Measurements from ENCODE around the gene NEO1.

The NEO1 gene

GRCh38 chr15:73019154-73019553 is 33.1 kb upstream of the NEO1 start:
- Histone ChIP-seq H3K27ac (replicated peaks) (no peak overlapping the region), H3K27me3 (ENCODE audit: insufficient read depth, poor library complexity, severe bottlenecking) (peaks cover 5% of the 10 kb centered on the region), H3K4me3 (replicated peaks; ENCODE audit: insufficient read depth, low read length) (no peak overlapping the region)
- DNase-seq (ENCODE audit: low read depth in 1 of 2, low spot score in 1 of 2), result no peak
- TF ChIP-seq POLR2AphosphoS5 (IDR thresholded peaks at IDR 0.05; ENCODE audit: low read depth), result no peak
- no peak for TF ChIP-seq REST (IDR thresholded peaks at IDR 0.05; ENCODE audit: insufficient replicate concordance, low read depth)
- TF ChIP-seq GABPA (IDR thresholded peaks at IDR 0.05; ENCODE audit: low read depth), result no peak
- no peak for TF ChIP-seq CTCF (IDR thresholded peaks at IDR 0.05; ENCODE audit: insufficient read depth, low read length)
- TF ChIP-seq SPI1 (IDR thresholded peaks at IDR 0.05; ENCODE audit: borderline replicate concordance, low read depth), result no peak

- no peak for DNase-seq (ENCODE audit: low read depth in 1 of 2, low spot score in 1 of 2)
- Histone ChIP-seq H3K27me3 (ENCODE audit: insufficient read depth, poor library complexity, severe bottlenecking) (peaks cover 5% of the 10 kb centered on the region), H3K4me3 (replicated peaks; ENCODE audit: insufficient read depth, low read length) (no peak overlapping the region), H3K27ac (replicated peaks) (no peak overlapping the region)
- TF ChIP-seq POLR2AphosphoS5 (IDR thresholded peaks at IDR 0.05; ENCODE audit: low read depth) (no peak), CTCF (IDR thresholded peaks at IDR 0.05; ENCODE audit: insufficient read depth, low read length) (no peak), REST (IDR thresholded peaks at IDR 0.05; ENCODE audit: insufficient replicate concordance, low read depth) (no peak), SPI1 (IDR thresholded peaks at IDR 0.05; ENCODE audit: borderline replicate concordance, low read depth) (no peak), GABPA (IDR thresholded peaks at IDR 0.05; ENCODE audit: low read depth) (no peak)
These were observed 32.6 kb upstream of the NEO1 start for GRCh38 chr15:73019601-73020146.

GRCh38 chr15:73021139-73021621 is 31.1 kb upstream of the NEO1 start:
- Histone ChIP-seq H3K27me3 (ENCODE audit: insufficient read depth, poor library complexity, severe bottlenecking) (peaks cover 5% of the 10 kb centered on the region), H3K27ac (replicated peaks) (no peak overlapping the region), H3K4me3 (replicated peaks; ENCODE audit: insufficient read depth, low read length) (no peak overlapping the region)
- TF ChIP-seq SPI1 (IDR thresholded peaks at IDR 0.05; ENCODE audit: borderline replicate concordance, low read depth), result no peak
- TF ChIP-seq GABPA (IDR thresholded peaks at IDR 0.05; ENCODE audit: low read depth), result no peak
- TF ChIP-seq REST (IDR thresholded peaks at IDR 0.05; ENCODE audit: insufficient replicate concordance, low read depth), result no peak
- no peak for TF ChIP-seq POLR2AphosphoS5 (IDR thresholded peaks at IDR 0.05; ENCODE audit: low read depth)
- no peak for TF ChIP-seq CTCF (IDR thresholded peaks at IDR 0.05; ENCODE audit: insufficient read depth, low read length)
- DNase-seq (ENCODE audit: low read depth in 1 of 2, low spot score in 1 of 2), result no peak
